A673 (cell line): ENCODE results near the gene MYH10. TPM values are rescaled to one million over a fixed set of nuclear protein-coding genes. Genes with fewer than 3 reads are reported as not detected.

Experiments
- BruUV-seq: library from RNA; stranded (reverse); fragments of 400-500 nt; replicated peaks from 2 replicates; lab custom pipeline; 2021; lab: Mats Ljungman, UMichigan
- CTCF ChIA-PET: fragments of 300-600 bp; sonication (Branson Sonifier 250); formaldehyde crosslinking; loops from one replicate; lab custom pipeline; 2022; ENCODE audit warnings: antibody characterized with exemption; lab: Charles Lee
- POLR2A ChIA-PET: fragments of 300-600 bp; sonication (Branson Sonifier 250); formaldehyde crosslinking; loops from one replicate; lab custom pipeline; 2022; ENCODE audit warnings: antibody characterized with exemption; ENCODE audit not compliant: low non-redundant PET; lab: Charles Lee
- DNase-seq: peaks from one replicate; pipeline ENCODE4 v3.0.0-alpha.2; 2015; ENCODE audit warnings: low spot score
- H3K27ac ChIP-seq: fragments of 200-600 bp; sonication (generic); 2 replicates; pipeline ENCODE4 v1.5.1; 2016; ENCODE audit warnings: mixed run types, low read depth, mild to moderate bottlenecking, mixed read lengths, antibody characterized with exemption, low read length; ENCODE audit not compliant: poor library complexity, severe bottlenecking
- H3K27me3 ChIP-seq: fragments of 200-600 bp; sonication (generic); replicated peaks from 2 replicates; pipeline ENCODE4 v1.6.1; 2017; ENCODE audit warnings: mixed run types, low read depth, mild to moderate bottlenecking, mixed read lengths, antibody characterized with exemption, low read length; ENCODE audit not compliant: insufficient read depth, poor library complexity
- H3K36me3 ChIP-seq: fragments of 200-600 bp; sonication (generic); 2 replicates; pipeline ENCODE4 v1.6.1; 2016; ENCODE audit warnings: mixed run types, mild to moderate bottlenecking, mixed read lengths, antibody characterized with exemption, low read length; ENCODE audit not compliant: insufficient read depth, poor library complexity, severe bottlenecking
- H3K4me1 ChIP-seq: fragments of 200-600 bp; sonication (generic); 2 replicates; pipeline ENCODE4 v1.6.1; 2017; ENCODE audit warnings: mixed run types, mild to moderate bottlenecking, mixed read lengths, antibody characterized with exemption, low read length; ENCODE audit not compliant: insufficient read depth, poor library complexity, severe bottlenecking
- H3K4me3 ChIP-seq: fragments of 200-600 bp; sonication (generic); 2 replicates; pipeline ENCODE4 v1.5.1; 2016; ENCODE audit warnings: low read depth, mixed run types, mild to moderate bottlenecking, mixed read lengths, low read length; ENCODE audit not compliant: poor library complexity, severe bottlenecking
- H3K9me3 ChIP-seq: fragments of 200-600 bp; sonication (generic); 2 replicates; pipeline ENCODE4 v1.6.1; 2016; ENCODE audit warnings: mixed run types, low read depth, mild to moderate bottlenecking, mixed read lengths, antibody characterized with exemption, low read length; ENCODE audit not compliant: poor library complexity, severe bottlenecking
- CTCF ChIP-seq: fragments of 300-800, 200-600 bp; sonication (generic); conservative IDR thresholded peaks from 2 replicates; pipeline ENCODE4 v1.5.1; 2017; ENCODE audit warnings: low read depth, mild to moderate bottlenecking, antibody characterized with exemption, low read length, moderate library complexity, mixed read lengths
- EZH2 ChIP-seq: fragments of 200-600 bp; sonication (generic); IDR thresholded peaks from 2 replicates; pipeline ENCODE4 v1.6.1; 2017; ENCODE audit warnings: borderline replicate concordance, low read depth, mild to moderate bottlenecking, mixed read lengths, antibody characterized with exemption, low read length; ENCODE audit not compliant: poor library complexity, severe bottlenecking
- intact Hi-C: fragments of 100-400 bp; cut with micrococcal nuclease; formaldehyde crosslinking; loops from one replicate; pipeline ENCODE4 v1.10.0; 2022; ENCODE audit not compliant: unreplicated experiment
- total RNA-seq: library from RNA; stranded (reverse); gene quantifications from 2 replicates; pipeline ENCODE4 v1.2.3, GENCODE V29; 2021

Gene MYH10
- total RNA-seq, 1 experiment from 2014 or later = 129 TPM

- H3K27me3 ChIP-seq = no peaks in the 10 kb centered on the region
- CTCF ChIA-PET = no interaction called here
- no TSS peak for BruUV-seq
- TF ChIP-seq EZH2 (no peak), CTCF (no peak)
- H3K4me1 ChIP-seq = peaks cover 24% of the 10 kb centered on the region
- POLR2A ChIA-PET = interaction anchor here (0.6 kb wide), 1 partner anchor 71 kb away, joined by 5 read pairs; no protein-coding TSS in a partner anchor
- no peak overlapping the region for H3K27ac ChIP-seq
- H3K9me3 ChIP-seq = no peaks in the 10 kb centered on the region
- peaks cover 69% of the 10 kb centered on the region for H3K36me3 ChIP-seq
- no peak overlapping the region for H3K4me3 ChIP-seq
- DNase-seq = peak; percentile 50
- intact Hi-C loops = no loop called here
Measured at GRCh38 chr17:8447799-8448198, 182.7 kb downstream of the MYH10 start.

DNA sequence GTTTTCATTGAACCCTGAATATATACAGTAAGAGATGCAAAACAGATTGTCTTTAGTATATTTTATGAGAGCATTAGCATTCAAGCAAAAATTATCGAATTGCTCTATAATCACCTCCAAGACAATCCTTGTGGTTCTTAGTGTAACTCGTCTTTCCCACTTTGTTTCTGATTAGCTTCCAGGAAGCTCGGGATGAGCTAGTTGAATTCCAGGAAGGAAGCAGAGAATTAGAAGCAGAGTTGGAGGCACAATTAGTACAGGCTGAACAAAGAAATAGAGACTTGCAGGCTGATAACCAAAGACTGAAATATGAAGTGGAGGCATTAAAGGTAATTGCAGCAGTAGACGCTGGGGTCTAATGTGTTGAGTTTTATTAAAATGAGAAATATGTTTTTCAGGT lies 185.0 kb downstream of the MYH10 start:
- DNase-seq = peak; percentile 30
- H3K36me3 ChIP-seq = peaks cover 47% of the 10 kb centered on the region
- intact Hi-C loops = no loop called here
- no peaks in the 10 kb centered on the region for H3K9me3 ChIP-seq
- peaks cover 32% of the 10 kb centered on the region for H3K4me1 ChIP-seq
- H3K27me3 ChIP-seq = no peaks in the 10 kb centered on the region
- ChIA-PET POLR2A (no interaction called here), CTCF (no interaction called here)
- H3K4me3 ChIP-seq = no peak overlapping the region
- TF ChIP-seq EZH2 (no peak), CTCF (no peak)
- BruUV-seq = no TSS peak
- H3K27ac ChIP-seq = peak overlapping the region; percentile 36

DNA sequence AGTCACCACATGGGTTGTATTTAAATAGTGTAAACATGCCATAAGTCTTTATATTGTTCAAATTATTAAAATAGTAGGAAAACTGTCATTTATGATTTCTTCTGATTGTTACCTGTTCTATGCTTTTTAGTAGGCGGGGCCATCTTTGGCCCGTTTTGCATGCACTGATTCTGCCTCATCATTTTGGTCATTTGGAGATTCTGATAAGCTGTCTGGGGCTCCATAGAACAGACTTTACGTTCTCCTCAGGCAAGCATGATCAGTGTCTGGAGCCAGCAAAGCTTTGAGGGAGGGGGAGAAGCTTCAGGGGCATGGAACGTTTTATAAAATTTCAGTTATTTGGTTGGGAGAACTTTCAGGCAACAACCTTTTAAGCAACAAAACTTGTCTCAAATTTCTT lies 186.0 kb downstream of the MYH10 start:
- H3K27me3 ChIP-seq = no peaks in the 10 kb centered on the region
- intact Hi-C loops = no loop called here
- no peaks in the 10 kb centered on the region for H3K9me3 ChIP-seq
- ChIA-PET POLR2A (no interaction called here), CTCF (no interaction called here)
- no TSS peak for BruUV-seq
- DNase-seq = no peak
- no peak overlapping the region for H3K27ac ChIP-seq
- TF ChIP-seq EZH2 (no peak), CTCF (no peak)
- H3K36me3 ChIP-seq = peaks cover 39% of the 10 kb centered on the region
- H3K4me3 ChIP-seq = no peak overlapping the region
- peaks cover 32% of the 10 kb centered on the region for H3K4me1 ChIP-seq
